ENCODE results near the gene SLC48A1. TPM values are rescaled to one million over a fixed set of nuclear protein-coding genes. Genes with fewer than 3 reads are reported as not detected.

SLC48A1 gene
- total RNA-seq, 2 donors from 2014 or later, result 14.6 to 15.2 TPM

DNA sequence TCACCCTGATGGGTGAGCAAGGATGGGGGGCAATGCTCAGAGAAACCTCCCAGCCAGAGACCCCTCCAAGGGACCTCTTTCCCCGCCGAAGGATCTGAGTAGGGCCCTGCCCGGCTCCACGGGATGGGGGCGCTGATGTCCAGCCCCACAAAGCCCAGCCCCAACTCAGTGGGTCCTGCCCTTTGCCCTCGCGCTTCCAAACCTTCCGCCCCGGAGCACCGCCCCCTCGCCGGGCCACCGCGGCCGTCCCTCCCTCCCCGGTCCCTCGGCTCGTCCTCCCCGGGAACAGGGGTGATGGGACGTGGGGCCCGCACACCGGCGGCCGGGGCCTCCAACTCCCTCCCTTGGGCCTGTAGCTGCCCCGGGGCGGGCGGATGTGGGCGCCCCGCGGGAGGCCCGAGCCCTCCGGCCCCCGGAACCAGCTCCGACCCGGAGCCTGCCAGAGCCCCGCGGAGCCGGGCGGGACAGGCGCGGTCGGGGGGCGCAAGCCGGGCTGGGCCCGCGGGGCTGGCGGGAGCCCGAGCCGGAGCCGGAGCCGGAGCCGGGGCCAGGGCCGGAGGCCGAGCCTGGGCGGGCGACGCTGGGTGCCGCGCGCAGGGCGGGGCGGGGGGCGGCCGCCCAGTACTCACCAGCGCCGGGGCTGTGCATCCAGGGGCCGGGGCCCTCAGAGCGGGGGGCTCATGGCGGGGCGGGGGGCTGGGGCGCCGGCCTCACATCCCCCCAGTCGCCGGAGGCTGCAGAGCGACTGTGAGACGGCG is 46.3 kb downstream of the SLC48A1 start:
- H3K27me3 Mint-ChIP-seq (ENCODE audit: low read depth), result no peaks in the 10 kb centered on the region
- peaks cover 81% of the 10 kb centered on the region for H3K4me1 Mint-ChIP-seq (ENCODE audit: low read depth)
- peak overlapping the region; percentile 88 to 91 for H3K4me3 Mint-ChIP-seq
- ATAC-seq (replicated peaks in 1 of 2) (peak; percentile 33 to 40), DNase-seq (peak; percentile 67 to 79)
- peaks cover 23 to 27% of the 10 kb centered on the region in 2 donors for H3K36me3 Mint-ChIP-seq (ENCODE audit: insufficient read depth in 2 of 2)
- peaks cover 3% of the 10 kb centered on the region in 2 donors for H3K9me3 Mint-ChIP-seq
- H3K27ac Mint-ChIP-seq, result peak overlapping the region; percentile 95

DNA sequence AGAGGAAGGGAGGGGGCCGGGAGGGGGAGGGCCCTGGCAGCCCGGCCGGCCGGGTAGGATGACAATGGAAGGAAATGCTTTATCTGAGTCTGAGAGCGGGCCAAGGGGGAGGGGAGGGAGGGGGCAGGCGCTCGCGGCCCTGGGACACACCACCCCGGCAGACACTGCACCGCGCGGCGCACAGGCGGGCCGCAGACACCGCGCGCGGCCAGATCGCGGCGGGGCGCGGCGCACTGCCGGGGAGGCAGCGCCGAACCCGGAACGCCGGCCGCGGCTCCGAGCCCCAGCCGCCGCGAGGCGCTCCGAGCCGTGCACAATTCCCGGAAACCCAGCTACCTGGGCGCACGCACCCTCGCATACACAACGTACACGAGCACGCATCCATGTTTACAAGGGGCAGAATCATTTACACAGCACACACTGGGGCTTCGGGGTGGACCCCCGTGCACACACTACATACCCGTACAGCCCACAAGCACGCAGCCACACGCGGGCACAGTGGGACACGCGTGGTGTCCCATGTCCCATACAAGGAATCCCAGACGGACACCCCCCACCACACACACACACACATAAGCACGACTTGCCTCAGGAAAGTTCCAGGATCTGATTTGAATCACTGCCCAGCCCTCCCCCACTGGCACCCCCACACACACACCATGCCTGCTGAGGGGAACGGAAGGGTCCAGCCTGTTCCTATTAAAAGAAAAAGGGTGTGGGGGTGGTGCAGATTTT is 47.0 kb downstream of the SLC48A1 start, which contains the start of gene HDAC7:
Gene HDAC7 (minus strand): TSS at position 8 of the 735 bp plus-strand sequence. CDS start 118 bp downstream, outside the sequence.
- no peaks in the 10 kb centered on the region for H3K9me3 Mint-ChIP-seq
- peak within 1 kb of the TSS; percentile 89 to 91 for H3K4me3 Mint-ChIP-seq
- peak within 1 kb of the TSS; percentile 95 for H3K27ac Mint-ChIP-seq
- H3K4me1 Mint-ChIP-seq (ENCODE audit: low read depth), result peaks cover 81% of the 10 kb centered on the region
- no peaks in the 10 kb centered on the region for H3K27me3 Mint-ChIP-seq (ENCODE audit: low read depth)
- H3K36me3 Mint-ChIP-seq (ENCODE audit: insufficient read depth in 2 of 2), result peaks cover 19 to 21% of the 10 kb centered on the region in 2 donors
- DNase-seq (peak; percentile 66 to 71), ATAC-seq (replicated peaks in 1 of 2) (peak; percentile 59 to 68)

DNA sequence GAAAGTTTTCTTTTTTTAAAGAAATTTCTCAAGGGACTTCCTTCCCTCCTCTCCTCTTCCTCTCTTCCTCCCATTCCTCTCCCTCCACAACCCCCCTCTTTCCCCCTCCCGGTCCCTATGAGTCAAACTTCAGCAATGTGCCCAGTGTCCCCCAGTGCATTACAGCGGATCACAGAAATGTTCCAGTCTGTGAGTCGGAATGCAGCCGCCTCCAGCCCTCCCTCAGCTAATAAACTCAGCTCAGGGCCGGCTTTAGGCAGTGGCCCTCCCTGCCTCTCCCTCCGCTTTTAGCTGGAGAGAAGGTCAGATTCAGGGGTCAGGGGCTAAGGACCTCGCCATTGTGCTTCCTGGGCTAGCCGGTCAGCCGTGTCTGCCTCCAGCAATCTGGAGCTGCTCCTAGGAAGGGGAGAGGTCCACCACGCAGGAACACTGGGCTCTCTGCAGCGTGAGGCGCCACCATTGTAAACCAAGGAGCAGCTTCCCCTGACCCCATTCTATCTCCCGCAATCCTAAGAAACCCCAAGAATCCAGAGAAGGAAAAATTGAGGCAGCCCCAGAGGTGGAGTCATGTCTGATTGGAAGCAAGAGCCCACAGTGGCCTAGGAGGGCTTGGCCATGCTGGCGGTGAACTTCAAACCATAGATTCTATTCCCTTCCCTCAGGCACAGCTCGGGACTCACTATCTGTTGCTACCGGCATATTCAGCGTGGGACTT is 47.8 kb downstream of the SLC48A1 start:
- H3K27ac Mint-ChIP-seq, result peak overlapping the region; percentile 92
- peaks cover 19 to 20% of the 10 kb centered on the region in 2 donors for H3K36me3 Mint-ChIP-seq (ENCODE audit: insufficient read depth in 2 of 2)
- no peak for ATAC-seq (replicated peaks in 1 of 2)
- H3K9me3 Mint-ChIP-seq, result no peaks in the 10 kb centered on the region
- no peaks in the 10 kb centered on the region for H3K27me3 Mint-ChIP-seq (ENCODE audit: low read depth)
- no peak for DNase-seq
- H3K4me1 Mint-ChIP-seq (ENCODE audit: low read depth), result peaks cover 81% of the 10 kb centered on the region
- H3K4me3 Mint-ChIP-seq, result peak overlapping the region; percentile 89 to 90

DNA sequence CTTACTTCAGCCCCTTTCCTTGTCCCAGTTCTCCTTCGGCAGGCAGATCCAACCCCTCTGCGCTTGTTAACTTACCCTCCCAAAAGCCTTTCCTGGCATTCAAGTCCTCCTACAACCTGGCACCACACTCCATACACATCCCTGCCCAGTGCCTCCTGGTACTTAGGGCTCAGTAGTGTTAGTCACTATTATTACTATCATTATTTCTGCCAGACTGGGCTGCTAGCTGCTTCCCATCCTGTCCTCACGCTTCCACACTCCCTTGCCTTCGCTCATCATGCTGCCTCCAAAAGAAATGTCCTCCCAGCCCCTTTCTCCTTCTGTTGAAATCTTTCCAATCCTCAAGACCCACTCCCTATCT is 48.3 kb downstream of the SLC48A1 start:
- H3K4me3 Mint-ChIP-seq, result peak overlapping the region; percentile 89 to 90
- peaks cover 81% of the 10 kb centered on the region for H3K4me1 Mint-ChIP-seq (ENCODE audit: low read depth)
- peak overlapping the region; percentile 92 for H3K27ac Mint-ChIP-seq
- DNase-seq (no peak), ATAC-seq (replicated peaks in 1 of 2) (no peak)
- peaks cover 17 to 19% of the 10 kb centered on the region in 2 donors for H3K36me3 Mint-ChIP-seq (ENCODE audit: insufficient read depth in 2 of 2)
- no peaks in the 10 kb centered on the region for H3K9me3 Mint-ChIP-seq
- no peaks in the 10 kb centered on the region for H3K27me3 Mint-ChIP-seq (ENCODE audit: low read depth)

DNA sequence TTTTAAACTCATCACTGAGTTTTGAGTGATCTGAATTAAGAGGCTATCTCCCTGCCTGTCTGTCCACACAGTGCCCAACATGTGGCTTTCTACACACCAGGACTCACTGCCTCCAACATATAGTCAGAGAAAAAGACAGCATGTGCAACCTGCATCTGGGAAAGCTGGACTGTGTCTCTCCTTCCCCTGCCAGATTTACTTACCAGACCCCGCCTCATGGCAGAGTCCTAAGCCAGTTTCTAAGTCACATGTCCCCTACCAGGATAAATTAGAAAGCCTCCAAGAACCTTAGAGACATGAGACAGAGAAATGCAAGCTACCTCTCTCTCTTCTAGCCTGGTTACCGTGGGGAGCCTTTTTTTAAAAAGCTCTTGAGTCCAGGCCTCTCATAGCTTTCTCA is 49.4 kb downstream of the SLC48A1 start:
- peak overlapping the region; percentile 1 for H3K27ac Mint-ChIP-seq
- H3K4me1 Mint-ChIP-seq (ENCODE audit: low read depth), result peaks cover 81% of the 10 kb centered on the region
- no peak for DNase-seq
- no peak overlapping the region for H3K4me3 Mint-ChIP-seq
- no peaks in the 10 kb centered on the region for H3K9me3 Mint-ChIP-seq
- ATAC-seq (replicated peaks in 1 of 2), result no peak
- H3K27me3 Mint-ChIP-seq (ENCODE audit: low read depth), result no peaks in the 10 kb centered on the region
- H3K36me3 Mint-ChIP-seq (ENCODE audit: insufficient read depth in 2 of 2), result peaks cover 13 to 15% of the 10 kb centered on the region in 2 donors

DNA sequence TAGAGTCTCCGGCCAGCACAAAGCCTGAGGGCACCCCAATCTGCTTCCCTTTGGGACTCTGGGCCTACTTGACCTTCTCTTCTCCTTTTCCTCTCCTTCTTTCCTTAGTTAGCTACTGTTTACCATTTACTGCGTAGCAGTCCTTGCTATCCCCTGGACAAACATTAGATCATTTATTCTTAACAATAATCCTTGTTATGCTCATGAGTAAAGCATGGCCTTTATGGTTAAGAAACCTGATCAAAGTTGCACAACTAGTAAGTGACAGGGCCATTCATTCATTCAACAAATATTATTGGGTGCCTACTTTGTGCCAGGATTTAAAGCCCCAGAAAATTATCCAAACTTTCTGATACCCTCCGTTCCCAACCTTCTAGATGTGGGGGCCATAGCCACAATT is 49.8 kb downstream of the SLC48A1 start:
- Mint-ChIP-seq H3K36me3 (ENCODE audit: insufficient read depth in 2 of 2) (peaks cover 10 to 12% of the 10 kb centered on the region in 2 donors), H3K9me3 (no peaks in the 10 kb centered on the region), H3K4me3 (no peak overlapping the region), H3K4me1 (ENCODE audit: low read depth) (peaks cover 80% of the 10 kb centered on the region), H3K27ac (peak overlapping the region; percentile 15), H3K27me3 (ENCODE audit: low read depth) (no peaks in the 10 kb centered on the region)
- ATAC-seq (replicated peaks in 1 of 2), result no peak
- DNase-seq, result no peak

DNA sequence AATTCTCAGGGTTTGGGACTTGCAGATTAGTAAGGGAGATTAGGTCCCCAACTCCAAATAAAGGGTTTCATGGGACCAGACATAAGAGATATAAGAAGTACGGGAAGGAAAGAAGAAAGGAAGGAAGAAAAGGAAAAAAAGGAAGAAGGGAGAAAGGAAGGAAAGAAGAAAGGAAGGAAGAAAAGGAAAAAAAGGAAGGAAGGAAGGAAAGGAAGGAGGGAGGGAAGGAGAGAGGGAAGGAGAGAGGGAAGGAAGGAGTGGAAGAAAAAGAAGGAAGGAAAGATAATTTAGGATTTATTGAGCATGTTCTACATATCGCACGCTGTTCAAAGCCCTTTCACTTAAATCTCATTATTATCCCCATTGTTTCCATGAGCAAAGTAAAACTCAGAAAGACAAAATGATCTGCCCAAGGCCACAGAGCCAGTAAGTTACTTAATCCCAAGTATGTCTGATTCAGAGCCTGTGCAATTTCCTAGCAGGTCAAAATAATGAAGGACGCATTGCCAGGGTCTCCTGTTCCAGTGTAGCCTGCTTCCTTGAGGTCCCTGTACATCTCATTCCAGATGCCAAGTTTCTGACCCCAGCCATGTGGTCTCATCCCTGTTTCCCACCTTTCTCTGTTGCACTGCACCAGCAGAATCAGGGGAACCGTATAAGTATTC is 50.5 kb downstream of the SLC48A1 start:
- peaks cover 3 to 6% of the 10 kb centered on the region in 2 donors for H3K36me3 Mint-ChIP-seq (ENCODE audit: insufficient read depth in 2 of 2)
- no peak for DNase-seq
- peaks cover 83% of the 10 kb centered on the region for H3K4me1 Mint-ChIP-seq (ENCODE audit: low read depth)
- no peak for ATAC-seq (replicated peaks in 1 of 2)
- peak overlapping the region; percentile 81 for H3K27ac Mint-ChIP-seq
- peak overlapping the region; percentile 33 to 62 for H3K4me3 Mint-ChIP-seq
- H3K9me3 Mint-ChIP-seq, result no peaks in the 10 kb centered on the region
- no peaks in the 10 kb centered on the region for H3K27me3 Mint-ChIP-seq (ENCODE audit: low read depth)

DNA sequence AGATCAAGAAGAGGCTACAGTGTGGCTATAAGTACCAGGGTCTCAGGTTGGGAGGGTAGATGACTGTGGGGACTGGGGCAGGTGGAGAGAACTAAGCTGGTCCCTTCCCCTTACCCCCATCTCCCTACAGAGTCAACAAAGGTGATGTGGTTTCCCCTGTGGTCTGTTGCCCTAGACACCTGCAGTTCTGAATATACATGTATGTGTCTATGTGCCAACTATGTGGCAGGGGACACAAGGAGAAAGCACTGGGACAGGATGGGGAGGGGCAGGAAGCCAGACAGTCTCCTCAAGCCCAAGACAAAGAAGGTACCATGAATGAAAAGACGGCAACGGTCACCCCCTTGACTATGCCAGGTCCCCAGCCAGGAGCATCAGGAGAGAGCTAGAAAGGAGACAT is 51.2 kb downstream of the SLC48A1 start:
- Mint-ChIP-seq H3K4me1 (ENCODE audit: low read depth) (peaks cover 89% of the 10 kb centered on the region), H3K36me3 (ENCODE audit: insufficient read depth in 2 of 2) (peaks cover 0 to 2% of the 10 kb centered on the region in 2 donors), H3K27ac (peak overlapping the region; percentile 79), H3K9me3 (no peaks in the 10 kb centered on the region), H3K4me3 (peak overlapping the region; percentile 33 to 62), H3K27me3 (ENCODE audit: low read depth) (no peaks in the 10 kb centered on the region)
- DNase-seq, result peak in 1 of 2 donors; percentile 46
- ATAC-seq (replicated peaks in 1 of 2), result peak; percentile 23 to 41

DNA sequence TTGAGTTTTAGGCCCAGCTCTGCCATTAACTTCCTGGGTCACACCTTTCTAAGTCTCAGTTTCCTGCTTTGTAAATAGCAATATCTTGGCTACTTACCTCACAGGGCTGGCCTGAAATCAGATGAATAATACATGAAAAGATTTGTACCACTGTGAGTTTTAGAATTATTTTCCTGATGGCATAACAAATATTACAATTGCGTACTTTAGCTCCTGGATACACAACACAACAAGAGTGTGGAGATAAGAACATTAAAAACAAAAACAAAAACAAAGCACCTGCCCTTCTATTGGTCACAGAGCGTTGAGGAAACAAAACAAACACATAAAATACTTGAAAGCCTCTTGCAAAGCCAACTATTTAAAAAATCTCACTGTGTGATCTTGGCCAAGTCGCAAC is 51.6 kb downstream of the SLC48A1 start:
- H3K9me3 Mint-ChIP-seq, result no peaks in the 10 kb centered on the region
- H3K4me1 Mint-ChIP-seq (ENCODE audit: low read depth), result peaks cover 94% of the 10 kb centered on the region
- ATAC-seq (replicated peaks in 1 of 2) (no peak), DNase-seq (no peak)
- peak overlapping the region; percentile 33 to 62 for H3K4me3 Mint-ChIP-seq
- H3K27ac Mint-ChIP-seq, result peak overlapping the region; percentile 79
- H3K27me3 Mint-ChIP-seq (ENCODE audit: low read depth), result no peaks in the 10 kb centered on the region
- H3K36me3 Mint-ChIP-seq (ENCODE audit: insufficient read depth in 2 of 2), result peaks cover 0 to 2% of the 10 kb centered on the region in 2 donors

DNA sequence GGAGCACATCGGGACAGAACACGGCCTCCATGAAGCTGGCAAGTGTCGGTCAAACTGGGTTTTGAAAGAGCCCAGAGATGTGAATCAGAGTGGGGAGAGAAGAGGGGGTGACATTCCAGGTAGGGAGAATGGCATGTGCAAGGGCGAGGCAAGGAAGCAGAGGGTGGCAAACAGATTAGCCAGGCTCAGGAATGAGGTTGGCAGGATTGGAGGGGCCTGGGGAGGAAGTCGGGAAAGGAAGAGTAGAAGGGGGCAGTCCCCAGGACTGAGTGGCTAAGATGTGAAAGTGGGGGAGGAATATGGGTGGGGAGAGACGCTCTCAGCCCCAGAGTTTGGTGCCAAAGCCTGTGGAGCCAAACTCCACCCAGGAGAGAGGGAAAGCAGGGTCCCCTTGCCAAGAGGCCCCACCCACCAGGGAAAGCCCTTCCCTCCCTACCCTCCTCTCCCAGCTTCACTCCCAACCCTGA is 52.2 kb downstream of the SLC48A1 start:
- H3K9me3 Mint-ChIP-seq, result no peaks in the 10 kb centered on the region
- no peaks in the 10 kb centered on the region for H3K27me3 Mint-ChIP-seq (ENCODE audit: low read depth)
- no peak for ATAC-seq (replicated peaks in 1 of 2)
- no peak for DNase-seq
- peaks cover 95% of the 10 kb centered on the region for H3K4me1 Mint-ChIP-seq (ENCODE audit: low read depth)
- H3K27ac Mint-ChIP-seq, result peak overlapping the region; percentile 79
- peaks cover 0 to 2% of the 10 kb centered on the region in 2 donors for H3K36me3 Mint-ChIP-seq (ENCODE audit: insufficient read depth in 2 of 2)
- H3K4me3 Mint-ChIP-seq, result peak overlapping the region; percentile 33 to 62

DNA sequence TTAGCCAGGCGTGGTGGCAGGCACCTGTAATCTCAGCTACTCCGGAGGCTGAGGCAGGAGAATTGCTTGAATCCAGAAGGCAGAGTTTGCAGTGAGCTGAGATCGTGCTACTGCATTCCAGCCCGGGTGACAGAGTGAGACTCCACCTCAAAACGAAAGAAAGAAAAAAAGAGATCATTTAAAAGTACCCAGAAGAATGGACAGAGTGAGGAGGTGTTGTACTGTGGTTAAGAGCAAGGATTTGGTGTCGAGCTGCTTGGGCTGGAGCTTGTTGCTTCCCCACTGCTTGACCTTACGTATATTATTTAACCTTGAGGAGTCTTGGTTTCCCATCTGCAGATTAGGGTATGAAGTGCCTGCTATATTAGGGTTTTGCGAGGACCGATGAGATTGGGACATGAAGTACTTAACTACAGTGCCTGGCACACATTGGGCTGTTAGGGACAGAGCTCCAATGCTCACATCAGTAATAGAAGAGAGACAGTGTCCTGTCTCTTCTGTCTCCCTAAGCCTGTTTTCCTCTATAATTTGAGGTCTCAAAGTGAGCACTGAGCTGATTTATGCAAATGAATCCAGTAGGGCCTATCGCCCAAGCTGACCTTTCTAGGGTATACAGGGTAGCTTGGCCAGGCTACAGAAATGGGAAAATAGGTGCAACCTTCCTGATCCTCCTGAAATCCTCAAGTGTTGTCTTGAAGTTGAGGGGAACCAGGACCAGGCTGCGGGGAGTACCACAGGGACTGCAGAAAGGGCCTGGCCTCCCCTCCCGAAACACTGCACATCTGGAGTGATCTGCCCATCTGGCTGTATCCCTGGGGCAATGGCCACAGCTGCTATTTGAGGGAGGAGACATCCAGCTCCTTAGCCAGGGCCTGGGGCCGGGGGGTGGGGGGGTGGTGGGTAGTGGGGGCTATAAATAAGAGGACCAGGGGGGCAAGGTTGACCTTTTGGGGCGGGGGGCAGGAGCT is 55.3 kb downstream of the SLC48A1 start:
- H3K9me3 Mint-ChIP-seq, result no peaks in the 10 kb centered on the region
- peaks cover 0 to 2% of the 10 kb centered on the region in 2 donors for H3K36me3 Mint-ChIP-seq (ENCODE audit: insufficient read depth in 2 of 2)
- peak overlapping the region; percentile 71 for H3K27ac Mint-ChIP-seq
- H3K4me1 Mint-ChIP-seq (ENCODE audit: low read depth), result peaks cover 95% of the 10 kb centered on the region
- ATAC-seq (replicated peaks in 1 of 2) (no peak), DNase-seq (no peak)
- H3K4me3 Mint-ChIP-seq, result peak overlapping the region; percentile 68 to 75
- no peaks in the 10 kb centered on the region for H3K27me3 Mint-ChIP-seq (ENCODE audit: low read depth)

All from activated T-cell treated with anti-CD3 and anti-CD28 coated beads, Interleukin-2, amount 50 U/mL, for 72 hours (primary cell).